ENCODE measurements around the gene YWHAG.

GRCh38 chr7:76372984-76373833 lies 14.4 kb upstream of the YWHAG start:
- TF ChIP-seq, protein P1, sequence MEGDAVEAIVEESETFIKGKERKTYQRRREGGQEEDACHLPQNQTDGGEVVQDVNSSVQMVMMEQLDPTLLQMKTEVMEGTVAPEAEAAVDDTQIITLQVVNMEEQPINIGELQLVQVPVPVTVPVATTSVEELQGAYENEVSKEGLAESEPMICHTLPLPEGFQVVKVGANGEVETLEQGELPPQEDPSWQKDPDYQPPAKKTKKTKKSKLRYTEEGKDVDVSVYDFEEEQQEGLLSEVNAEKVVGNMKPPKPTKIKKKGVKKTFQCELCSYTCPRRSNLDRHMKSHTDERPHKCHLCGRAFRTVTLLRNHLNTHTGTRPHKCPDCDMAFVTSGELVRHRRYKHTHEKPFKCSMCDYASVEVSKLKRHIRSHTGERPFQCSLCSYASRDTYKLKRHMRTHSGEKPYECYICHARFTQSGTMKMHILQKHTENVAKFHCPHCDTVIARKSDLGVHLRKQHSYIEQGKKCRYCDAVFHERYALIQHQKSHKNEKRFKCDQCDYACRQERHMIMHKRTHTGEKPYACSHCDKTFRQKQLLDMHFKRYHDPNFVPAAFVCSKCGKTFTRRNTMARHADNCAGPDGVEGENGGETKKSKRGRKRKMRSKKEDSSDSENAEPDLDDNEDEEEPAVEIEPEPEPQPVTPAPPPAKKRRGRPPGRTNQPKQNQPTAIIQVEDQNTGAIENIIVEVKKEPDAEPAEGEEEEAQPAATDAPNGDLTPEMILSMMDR (IDR thresholded peaks at IDR 0.05; ENCODE audit: low read depth, low read length, missing input control): no peak
- TF ChIP-seq, protein P2, sequence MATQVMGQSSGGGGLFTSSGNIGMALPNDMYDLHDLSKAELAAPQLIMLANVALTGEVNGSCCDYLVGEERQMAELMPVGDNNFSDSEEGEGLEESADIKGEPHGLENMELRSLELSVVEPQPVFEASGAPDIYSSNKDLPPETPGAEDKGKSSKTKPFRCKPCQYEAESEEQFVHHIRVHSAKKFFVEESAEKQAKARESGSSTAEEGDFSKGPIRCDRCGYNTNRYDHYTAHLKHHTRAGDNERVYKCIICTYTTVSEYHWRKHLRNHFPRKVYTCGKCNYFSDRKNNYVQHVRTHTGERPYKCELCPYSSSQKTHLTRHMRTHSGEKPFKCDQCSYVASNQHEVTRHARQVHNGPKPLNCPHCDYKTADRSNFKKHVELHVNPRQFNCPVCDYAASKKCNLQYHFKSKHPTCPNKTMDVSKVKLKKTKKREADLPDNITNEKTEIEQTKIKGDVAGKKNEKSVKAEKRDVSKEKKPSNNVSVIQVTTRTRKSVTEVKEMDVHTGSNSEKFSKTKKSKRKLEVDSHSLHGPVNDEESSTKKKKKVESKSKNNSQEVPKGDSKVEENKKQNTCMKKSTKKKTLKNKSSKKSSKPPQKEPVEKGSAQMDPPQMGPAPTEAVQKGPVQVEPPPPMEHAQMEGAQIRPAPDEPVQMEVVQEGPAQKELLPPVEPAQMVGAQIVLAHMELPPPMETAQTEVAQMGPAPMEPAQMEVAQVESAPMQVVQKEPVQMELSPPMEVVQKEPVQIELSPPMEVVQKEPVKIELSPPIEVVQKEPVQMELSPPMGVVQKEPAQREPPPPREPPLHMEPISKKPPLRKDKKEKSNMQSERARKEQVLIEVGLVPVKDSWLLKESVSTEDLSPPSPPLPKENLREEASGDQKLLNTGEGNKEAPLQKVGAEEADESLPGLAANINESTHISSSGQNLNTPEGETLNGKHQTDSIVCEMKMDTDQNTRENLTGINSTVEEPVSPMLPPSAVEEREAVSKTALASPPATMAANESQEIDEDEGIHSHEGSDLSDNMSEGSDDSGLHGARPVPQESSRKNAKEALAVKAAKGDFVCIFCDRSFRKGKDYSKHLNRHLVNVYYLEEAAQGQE (IDR thresholded peaks at IDR 0.05): no peak
